G401 (cell line): ENCODE measurements around the gene PLCG1. TPM values are rescaled to one million over a fixed set of nuclear protein-coding genes. Genes with fewer than 3 reads are reported as not detected.
"Not testable (repeated sequence)": the region's sequence is repeated elsewhere in the genome, so short reads cannot be mapped to it uniquely, and the experiment has no call there.

ENCODE experiments used
- DNase-seq: peaks from one replicate; pipeline ENCODE4 v3.0.0-alpha.2; 2015; ENCODE audit warnings: low spot score
- in situ Hi-C: cut with HindIII; loops from 2 replicates; pipeline ENCODE4 v1.10.0; 2016; ENCODE audit warnings: low sequenced_read_pairs, mixed read lengths
- total RNA-seq: library from RNA; depleted of rRNA; stranded (reverse); fragments of >200 nt; shearing (Covaris generic); gene quantifications from 2 replicates; pipeline ENCODE4 v1.2.3, GENCODE V29; 2014; rRNA removed

Gene PLCG1
- 87.0 and 117 TPM in 2 replicates for total RNA-seq

DNA sequence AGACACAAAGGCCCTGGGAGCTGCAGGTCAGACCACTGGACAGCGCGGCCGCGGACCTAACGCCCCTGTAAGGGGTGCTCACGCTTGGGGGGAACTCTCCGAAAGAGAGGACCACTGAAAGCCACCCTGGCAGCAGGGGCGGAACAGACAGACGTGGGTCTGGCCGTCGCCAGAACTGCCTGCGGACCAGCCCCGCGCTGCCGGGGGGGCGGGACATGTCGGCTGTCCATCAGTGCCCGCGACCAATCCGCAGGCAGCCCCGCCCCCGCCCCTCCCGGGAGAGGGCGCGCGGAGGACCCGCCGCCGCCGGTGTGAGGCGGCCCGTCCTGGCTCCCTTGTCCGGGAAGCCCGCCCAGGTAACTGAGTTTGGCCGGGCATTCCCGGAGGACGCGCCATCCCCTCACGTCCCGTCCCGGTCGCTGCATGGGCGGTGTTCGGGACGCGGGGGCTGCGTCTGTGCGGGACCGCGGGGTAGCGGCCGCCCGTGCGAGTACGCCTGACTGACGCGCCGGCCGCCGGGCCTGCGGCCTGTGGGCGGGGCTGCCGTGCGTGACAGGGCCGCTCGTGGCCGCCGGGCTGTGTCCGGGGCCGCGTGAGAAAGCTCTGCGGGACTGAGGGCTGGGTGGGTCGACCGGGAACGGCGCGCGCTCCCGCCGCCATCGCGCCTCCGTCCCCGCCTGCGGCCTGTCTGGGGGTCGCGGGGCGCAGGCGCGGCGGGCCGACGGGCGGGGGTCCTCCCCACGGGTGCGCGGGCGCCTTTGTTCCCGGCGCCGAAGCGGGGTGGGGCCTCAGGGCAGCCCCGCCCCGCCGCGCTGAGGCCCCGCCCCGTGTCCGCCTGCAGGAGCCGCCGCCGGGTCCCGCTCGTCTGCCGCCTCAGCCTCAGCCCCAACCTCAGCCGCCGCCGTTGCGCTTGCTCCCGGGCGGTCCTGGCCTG, at the start of gene PLCG1:
PLCG1 (plus strand) TSS at position 864 of the 934 bp plus-strand sequence. CDS start 99 bp downstream, outside the sequence.
- in situ Hi-C loops: no loop called here
- peak; percentile 91 for DNase-seq

DNA sequence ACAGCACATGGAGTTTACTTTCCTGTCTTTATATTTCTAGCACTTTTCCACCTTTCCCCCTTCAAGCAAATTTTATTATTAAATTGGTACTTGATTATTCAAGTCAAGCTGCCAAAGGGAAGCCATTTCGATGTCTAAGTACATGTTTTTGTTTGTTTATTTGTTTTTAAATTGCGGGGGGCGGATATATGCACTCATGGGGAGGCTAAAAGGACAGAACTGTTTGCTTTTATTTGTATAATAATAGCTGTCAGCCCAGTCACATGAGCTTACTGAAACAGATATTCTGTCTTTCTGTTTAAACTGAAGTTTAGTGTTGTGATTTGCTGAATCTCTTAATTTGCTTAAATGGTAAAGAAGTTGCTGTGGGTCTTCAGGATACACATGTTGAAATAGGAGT, 49.6 kb upstream of the PLCG1 start:
- in situ Hi-C loops: no loop called here
- no peak for DNase-seq

DNA sequence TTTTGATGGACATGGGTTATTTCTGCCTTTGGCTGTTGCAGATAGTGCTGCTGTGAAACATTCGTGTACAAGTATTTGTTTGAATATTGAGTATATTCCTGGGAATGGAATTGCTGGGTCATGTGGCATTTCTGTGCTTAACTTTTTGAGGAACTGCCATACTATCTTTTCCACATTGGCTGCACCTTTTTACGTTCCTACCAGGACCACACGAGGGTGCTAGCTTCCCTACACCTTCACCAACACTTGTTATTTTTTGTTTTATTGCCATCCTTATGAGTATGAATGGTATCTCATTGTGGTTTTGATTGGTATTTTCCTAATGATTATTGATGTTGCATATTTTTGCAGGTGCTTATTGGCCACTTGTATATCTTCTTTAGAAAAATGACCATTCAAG, 47.8 kb upstream of the PLCG1 start:
- no peak for DNase-seq
- in situ Hi-C loops: no loop called here

DNA sequence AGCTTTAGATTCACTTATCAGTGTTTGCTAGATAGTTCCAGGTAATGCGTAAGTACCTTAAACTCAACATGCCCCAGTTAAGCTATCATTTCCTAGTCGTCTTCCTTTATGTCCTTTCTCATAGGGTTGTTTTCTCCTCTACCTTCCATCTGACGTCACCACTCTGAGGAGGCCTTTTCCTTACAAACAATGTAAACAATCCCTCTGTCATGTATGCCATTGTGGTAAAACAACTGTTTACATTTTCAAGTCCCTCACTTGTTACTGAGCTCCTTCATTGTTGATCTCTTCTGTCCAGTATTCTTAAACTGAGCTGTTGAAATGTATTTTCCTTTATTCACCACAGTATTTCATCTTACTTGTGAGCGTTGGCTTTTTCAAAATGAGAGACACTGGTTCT, 45.4 kb upstream of the PLCG1 start:
- in situ Hi-C loops: no loop called here

DNA sequence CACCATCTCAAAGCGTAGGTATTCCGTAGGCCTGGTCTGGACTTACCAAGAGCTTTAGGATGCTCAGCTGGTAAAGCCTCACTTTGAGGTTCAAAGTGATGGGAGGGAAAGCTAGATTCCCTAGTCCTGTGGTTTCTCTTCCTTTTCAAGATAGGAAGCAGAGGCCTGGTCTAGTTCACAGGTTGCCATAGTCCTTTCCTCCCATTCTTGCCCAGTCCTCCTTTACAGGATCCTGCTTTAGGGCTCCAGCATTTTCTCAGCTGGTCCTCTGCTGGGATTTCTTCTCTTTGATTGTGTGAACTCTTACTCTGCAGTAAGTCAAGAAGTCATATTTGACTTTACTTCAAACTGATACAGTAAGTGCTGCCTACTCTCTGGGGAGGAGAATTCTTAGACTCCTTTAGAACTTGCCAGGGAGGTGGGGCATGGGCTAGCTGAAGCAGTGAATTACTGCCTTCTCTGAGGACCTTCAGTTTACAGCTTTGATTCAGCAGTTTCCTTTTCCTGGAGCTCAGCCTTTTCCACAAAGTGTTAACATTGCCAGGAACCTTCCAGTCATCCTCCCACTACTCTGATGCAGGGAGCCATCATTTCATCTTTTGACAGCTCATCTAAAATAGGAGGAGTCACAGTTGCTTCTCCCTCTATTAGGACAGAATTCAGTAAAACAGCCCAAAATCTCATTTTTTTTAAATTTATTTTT, 42.8 kb upstream of the PLCG1 start:
- no peak for DNase-seq
- in situ Hi-C loops: no loop called here

More for the DNA sequence above, 45.4 kb upstream of the PLCG1 start:
- DNase-seq: no peak

DNA sequence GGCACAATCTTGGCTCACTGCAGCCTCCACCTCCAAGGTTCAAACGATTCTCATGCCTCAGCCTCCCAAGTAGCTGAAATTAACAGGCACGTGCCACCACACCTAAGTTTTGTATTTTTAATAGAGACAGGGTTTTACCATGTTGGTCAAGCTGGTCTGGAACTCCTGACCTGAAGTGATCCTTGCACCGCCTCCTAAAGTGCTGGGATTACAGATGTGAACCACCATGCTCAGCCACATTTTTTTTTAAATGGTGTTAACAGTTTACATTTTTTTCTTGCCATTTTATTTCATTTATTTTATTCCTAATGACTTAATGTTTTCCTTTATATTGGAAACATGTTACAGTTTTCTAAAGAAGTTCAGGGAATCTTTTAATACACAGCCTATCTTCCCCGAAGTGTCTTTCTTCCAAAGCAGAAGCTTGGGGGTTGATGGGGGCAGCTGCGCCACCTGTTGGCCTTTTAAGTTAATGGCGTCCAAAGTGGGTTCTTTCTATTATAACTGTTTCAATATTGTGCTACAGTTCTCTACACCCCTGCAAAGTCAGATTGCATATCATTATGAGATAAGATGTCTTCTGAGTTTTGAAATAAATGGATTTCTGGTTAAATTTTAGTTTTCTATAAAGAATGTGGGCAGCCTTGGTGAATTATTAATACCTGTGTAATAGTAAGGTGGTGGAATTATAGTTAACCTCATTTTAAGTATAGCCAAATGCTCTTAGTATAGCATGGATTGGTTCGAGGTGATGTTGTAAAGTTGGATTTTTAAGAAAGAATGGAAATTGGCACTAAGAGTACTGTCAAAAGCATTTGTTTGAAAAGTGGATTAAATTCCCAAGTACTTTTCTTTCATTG, 42.0 kb upstream of the PLCG1 start:
- peak; percentile 78 for DNase-seq
- in situ Hi-C loops: no loop called here

DNA sequence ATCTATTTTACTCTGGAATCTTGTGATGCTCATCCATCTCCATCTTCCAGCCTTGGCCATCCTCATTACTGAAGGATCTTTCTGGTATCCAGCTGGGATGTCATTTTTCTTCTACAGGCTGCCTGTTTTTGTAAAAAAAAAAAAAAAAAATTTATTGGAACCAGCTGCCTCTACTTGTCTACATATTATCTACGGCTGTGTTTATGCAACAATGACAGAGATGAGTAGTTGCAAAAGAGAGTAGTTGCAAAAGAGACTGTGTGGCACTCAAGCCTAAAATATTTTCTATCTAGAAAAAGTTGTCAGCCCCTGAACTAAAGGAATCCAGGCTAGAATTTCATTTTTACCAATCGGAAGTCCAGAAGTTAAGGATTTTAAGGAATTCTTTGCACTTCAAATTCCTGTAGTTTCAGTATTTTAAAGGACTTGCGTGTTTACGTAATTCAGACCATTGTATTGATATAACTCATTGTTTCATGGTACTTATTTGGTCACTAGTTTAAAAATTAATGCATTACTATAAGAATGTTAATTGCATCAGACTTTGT, 38.6 kb upstream of the PLCG1 start:
- in situ Hi-C loops: no loop called here
- no peak for DNase-seq

DNA sequence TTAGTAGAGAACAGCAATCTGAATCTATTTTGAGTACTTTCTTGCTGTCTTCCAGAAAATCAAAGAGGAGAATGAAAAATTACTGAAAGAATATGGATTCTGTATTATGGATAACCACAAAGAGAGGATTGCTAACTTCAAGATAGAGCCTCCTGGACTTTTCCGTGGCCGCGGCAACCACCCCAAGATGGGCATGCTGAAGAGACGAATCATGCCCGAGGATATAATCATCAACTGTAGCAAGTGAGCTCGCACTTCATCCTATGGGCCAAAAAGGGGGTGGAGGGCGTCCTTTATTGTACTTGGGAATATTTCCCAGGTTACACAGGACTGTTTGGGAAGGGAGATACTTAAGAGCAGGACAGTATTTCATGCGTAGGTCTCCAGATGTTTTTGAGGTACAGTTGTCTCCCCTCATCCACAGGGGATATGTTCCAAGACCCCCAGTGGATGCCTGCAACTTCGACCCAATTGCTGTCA, 37.3 kb upstream of the PLCG1 start:
- DNase-seq: no peak
- in situ Hi-C loops: no loop called here

DNA sequence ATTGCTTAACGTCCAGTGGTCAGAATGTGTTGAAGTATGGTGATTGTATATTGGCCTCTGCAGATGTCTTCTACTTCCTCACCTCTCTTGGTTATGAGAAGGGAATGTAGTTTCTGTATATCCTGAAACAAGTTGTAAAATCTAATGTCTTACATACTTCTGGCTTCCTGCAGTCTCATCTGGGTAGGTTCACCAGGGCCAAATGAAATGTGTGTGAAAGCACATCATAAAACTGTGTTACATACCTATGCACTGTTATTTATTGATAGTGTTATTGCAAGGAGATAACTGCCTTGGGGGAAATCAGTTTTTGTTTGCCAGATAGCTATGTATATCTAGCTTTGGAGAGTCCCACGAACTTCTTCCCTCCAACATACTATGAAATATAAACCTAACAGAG, 35.7 kb upstream of the PLCG1 start:
- DNase-seq: no peak
- in situ Hi-C loops: no loop called here

DNA sequence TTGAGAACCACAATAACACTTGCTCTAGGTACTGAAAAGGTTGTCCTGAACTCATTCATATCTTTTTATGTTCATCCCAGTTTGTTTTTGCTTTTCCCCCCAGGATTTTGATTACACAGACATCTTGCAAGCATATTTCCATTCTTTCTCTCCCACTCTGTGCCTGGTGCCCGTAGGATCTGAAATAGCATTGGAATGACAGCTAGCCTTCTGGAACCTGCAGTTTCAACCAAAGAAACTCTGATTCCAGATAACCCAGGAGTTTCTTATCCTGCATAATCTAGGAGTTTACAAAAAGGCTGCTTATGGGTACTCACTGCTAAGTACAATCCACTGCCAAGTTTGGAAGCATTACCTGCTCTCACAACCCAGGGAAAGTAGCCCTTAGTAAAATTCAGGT, 28.8 kb upstream of the PLCG1 start:
- DNase-seq: no peak
- in situ Hi-C loops: no loop called here

DNA sequence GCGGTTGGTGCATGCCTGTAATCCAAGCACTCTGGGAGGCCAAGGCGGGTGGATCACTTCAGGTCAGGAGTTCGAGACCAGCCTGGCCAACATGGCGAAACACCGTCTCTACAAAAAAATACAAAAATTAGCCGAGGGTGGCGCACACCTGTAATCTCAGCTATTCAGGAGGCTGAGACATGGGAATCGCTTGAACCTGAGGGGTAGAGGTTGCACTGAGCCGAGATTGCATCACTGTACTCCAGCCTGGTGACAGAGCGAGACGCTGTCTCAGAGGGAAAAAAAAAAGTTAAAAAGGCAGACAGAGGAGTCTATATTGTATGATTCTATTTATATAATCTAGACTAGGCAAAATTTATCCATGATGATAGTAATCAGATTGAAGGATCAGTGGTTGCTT, 27.3 kb upstream of the PLCG1 start:
- no peak for DNase-seq
- in situ Hi-C loops: no loop called here

DNA sequence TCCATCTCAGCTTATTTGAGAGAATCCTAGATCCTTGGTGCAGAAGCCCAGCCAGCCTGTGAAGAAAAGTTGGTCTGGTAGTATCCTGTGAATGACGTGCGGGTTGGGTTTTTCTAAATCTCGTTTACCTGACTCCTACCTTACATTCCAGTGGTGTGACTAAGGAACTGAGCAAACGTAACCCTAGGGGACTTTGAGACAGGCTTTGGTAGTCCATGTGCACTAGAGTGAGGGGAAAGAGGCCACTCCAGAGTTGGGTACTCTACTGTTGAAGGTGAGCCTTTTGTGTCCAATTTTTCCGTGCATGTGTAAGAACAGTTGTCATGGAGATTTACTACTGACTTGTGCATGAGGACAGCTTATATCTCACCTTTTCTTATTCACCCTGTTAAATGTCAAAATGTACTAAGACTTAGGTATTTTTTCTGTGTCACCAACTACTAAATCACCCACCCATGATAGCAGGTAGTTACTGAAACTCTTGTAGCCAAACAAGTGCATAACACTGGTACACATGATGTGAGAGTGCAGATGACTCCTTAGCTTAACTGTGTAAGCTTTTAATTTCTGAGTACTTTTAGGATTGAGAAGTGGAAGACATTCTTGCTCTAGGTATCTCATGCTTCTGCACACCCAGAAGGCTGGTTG, 26.3 kb upstream of the PLCG1 start:
- in situ Hi-C loops: no loop called here
- no peak for DNase-seq

DNA sequence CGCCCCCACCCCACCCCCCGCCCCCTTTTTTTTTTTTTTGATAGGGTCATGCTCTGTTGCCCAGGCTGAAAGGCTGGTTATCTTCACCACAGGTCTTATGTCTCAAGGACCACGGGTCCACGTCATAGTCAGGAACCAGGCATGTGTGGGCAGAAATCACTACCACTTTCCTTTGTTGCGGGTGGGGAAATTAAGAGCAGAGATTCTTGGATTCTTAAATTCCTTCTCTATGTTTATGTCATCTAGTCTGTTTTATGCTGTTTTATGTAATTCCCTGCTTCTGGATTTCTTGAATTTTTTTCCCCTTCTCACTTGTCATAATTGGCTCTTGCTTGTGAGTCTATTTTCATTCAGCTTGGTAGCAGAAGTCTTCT, 25.8 kb upstream of the PLCG1 start:
- in situ Hi-C loops: no loop called here

DNA sequence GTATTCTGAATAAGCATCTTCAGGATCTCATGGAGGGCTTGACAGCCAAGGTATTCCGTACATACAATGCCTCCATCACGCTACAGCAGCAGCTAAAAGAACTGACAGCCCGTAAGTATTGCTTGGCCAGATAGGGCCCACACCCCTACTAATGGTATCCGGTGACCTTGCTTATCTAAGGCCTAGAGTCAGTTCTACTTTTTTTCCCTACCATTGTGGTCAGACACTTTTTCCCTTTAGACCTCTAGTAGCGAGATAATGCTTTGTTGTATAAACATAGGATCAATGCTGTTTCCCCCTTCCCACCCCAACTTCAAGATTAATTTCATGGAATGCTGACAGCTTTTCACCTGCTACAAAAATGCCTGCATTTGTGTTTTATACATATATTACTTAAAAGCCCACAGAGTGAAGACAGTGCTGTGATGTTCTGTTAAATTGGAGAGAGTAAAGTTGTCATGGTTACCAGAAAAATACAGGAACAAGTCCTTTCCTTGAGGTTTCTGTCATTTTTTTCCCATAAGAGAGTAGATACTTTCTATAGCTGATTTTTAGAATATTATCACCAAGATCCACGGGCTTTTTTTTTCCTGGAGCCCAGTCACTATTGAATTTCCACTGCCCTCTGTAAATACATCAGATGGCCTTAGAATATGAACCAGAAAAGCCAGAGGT, 20.9 kb upstream of the PLCG1 start:
- no peak for DNase-seq
- in situ Hi-C loops: no loop called here

More for the DNA sequence above, 25.8 kb upstream of the PLCG1 start:
- no peak for DNase-seq

DNA sequence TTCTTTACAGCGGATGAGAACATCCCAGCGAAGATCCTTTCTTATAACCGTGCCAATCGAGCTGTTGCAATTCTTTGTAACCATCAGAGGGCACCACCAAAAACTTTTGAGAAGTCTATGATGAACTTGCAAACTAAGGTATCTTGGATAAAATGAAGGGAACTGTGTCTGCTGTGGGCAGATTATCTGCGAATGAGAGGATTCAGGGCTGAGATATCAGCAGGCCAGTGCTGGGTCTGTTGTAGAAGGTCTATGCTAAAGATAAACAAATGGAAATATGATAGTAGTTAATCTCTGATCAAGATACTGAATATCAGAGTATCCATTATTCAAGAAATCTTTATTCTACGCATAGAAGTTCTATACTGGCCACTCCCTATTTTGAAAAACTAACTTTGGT, 19.2 kb upstream of the PLCG1 start:
- DNase-seq, in situ Hi-C loops: not testable (repeated sequence)

DNA sequence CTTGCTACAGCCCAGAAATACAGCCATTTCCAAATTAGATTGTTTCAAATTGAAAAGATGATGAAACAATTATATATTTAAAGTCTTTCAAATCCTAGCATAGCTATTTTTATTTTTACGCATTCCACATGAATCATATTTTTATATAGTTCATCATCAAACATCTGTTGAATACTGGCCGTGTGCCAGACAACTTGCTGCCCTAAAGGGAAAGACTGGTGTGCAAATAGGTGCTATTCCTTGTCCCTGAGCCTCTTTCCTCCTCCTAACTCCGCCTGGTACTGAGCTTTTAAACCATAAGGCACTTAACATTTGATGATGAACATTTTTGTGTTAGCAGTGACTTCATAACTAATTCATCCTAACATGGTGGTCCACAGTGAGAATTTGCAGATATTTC, 18.7 kb upstream of the PLCG1 start:
- DNase-seq: no peak
- in situ Hi-C loops: no loop called here

DNA sequence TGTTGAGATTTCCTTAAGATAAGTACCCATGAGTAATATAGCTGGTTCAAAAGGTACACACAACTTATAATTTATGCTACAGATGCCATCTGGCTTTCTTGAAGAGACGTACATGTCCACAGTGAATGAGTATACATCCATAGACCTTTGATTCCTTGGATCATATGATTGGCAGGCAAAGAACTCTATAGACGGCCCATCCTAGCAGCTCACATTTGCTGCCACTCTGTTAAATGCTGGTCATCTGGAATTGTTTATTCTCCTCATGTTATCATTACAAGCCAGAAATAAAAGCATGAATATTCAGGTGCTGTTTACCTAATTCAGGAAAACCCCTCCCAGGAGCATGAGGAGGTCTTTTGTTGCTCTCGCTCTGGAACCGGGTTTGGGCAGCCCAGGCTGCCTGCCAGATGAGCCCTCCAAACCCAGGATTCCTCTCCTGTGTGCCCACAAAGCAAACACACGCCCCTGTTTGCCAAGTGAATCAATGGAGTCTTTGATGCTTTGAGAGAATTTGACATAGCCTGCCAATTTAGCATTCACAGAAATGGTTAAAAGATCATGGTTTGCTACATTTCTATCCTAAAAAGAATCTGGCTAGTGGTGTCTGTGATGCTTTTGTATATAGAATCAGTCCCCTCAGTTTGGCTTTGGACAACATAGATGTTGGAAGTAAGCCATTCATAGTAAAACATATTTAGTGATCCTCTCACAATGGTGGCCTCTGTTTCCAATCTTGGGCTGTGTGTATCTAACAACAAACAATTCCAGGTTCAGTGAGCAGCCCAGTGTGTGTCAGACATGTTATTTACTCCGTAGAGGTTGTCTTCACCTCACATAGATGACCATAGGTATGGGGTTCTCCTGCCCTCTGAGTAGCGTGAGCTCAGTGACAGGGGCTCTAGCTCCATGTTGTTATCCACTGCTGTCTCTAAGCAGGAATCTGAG, 17.5 kb upstream of the PLCG1 start:
- in situ Hi-C loops: no loop called here
- DNase-seq: no peak
